ENCODE results near the gene POLR3K. TPM values are rescaled to one million over a fixed set of nuclear protein-coding genes. Genes with fewer than 3 reads are reported as not detected.

Gene POLR3K
- total RNA-seq, 1 experiment from 2014 or later: 53.6 TPM

- TF ChIP-seq CTCF (conservative IDR thresholded peaks at IDR 0.05): no peak
- WGBS (ENCODE audit: extremely low coverage, insufficient read length, low lambda C conversion rate): no CpG with 5 or more reads among the region's 31 CpGs
- H2BK15ac ChIP-seq (ENCODE audit: low read depth, low read length): no peak overlapping the region
- Mint-ChIP-seq H3K4me1 (peaks cover 8 to 14% of the 10 kb centered on the region in 2 experiments), H3K27ac (no peak overlapping the region), H3K36me3 (ENCODE audit: insufficient read depth in 1 of 3, low read depth in 3 of 3) (peaks cover 8 to 41% (median 30%) of the 10 kb centered on the region in 3 experiments), H3K4me3 (no peak overlapping the region), H3K9me3 (no peaks in the 10 kb centered on the region), H3K27me3 (ENCODE audit: low read depth) (no peaks in the 10 kb centered on the region; the same call in 1 of the 2 replicates)
- no peak overlapping the region for H3K23ac ChIP-seq (ENCODE audit: insufficient read length, low read depth, low read length)
- no peaks in the 10 kb centered on the region for H3K79me2 ChIP-seq (ENCODE audit: insufficient read depth, low read length)
- H3K9ac ChIP-seq (ENCODE audit: extremely low read depth, insufficient read length, low read length): no peak overlapping the region
- H3T11ph ChIP-seq (ENCODE audit: low read length): no peak overlapping the region
- no peaks in the 10 kb centered on the region for H3K4me1 ChIP-seq (ENCODE audit: insufficient read depth, low read length)
- H3K27ac ChIP-seq (ENCODE audit: insufficient read length, low read depth, low read length): no peak overlapping the region
- no peak overlapping the region for H3K4me2 ChIP-seq (ENCODE audit: insufficient read depth, insufficient read length, low read length)
- DNase-seq: no peak
- H4K91ac ChIP-seq (ENCODE audit: insufficient read length, low read depth, low read length): no peak overlapping the region
- H2BK120ac ChIP-seq (ENCODE audit: low read depth, low read length, poor library complexity, severe bottlenecking): no peak overlapping the region
- H3K23me2 ChIP-seq (ENCODE audit: insufficient read length, low read depth, low read length, poor library complexity, severe bottlenecking): peaks cover 8% of the 10 kb centered on the region
- H2AFZ ChIP-seq (ENCODE audit: low read length): no peak overlapping the region
- no peaks in the 10 kb centered on the region for H3K27me3 ChIP-seq (ENCODE audit: insufficient read depth, low read length)
- H4K8ac ChIP-seq (replicated peaks; ENCODE audit: insufficient read length, low read depth, low read length): no peak overlapping the region
- H2BK5ac ChIP-seq (ENCODE audit: insufficient read length, low read length): no peak overlapping the region
- H3K9me3 ChIP-seq (ENCODE audit: control insufficient read depth, low read depth, low read length): no peaks in the 10 kb centered on the region
- no peak overlapping the region for H2BK12ac ChIP-seq (ENCODE audit: insufficient read length, low read depth, low read length)
- no peak overlapping the region for H3K18ac ChIP-seq (ENCODE audit: insufficient read length, low read depth, low read length)
- no peak overlapping the region for H3K56ac ChIP-seq (ENCODE audit: insufficient read length, low read depth, low read length)
- H3K79me1 ChIP-seq (ENCODE audit: insufficient read depth, low read depth, low read length, poor library complexity, severe bottlenecking): no peaks in the 10 kb centered on the region
- no peak overlapping the region for H3K4ac ChIP-seq (ENCODE audit: low read depth, low read length)
- no peak overlapping the region for H2AK5ac ChIP-seq (ENCODE audit: insufficient read length, low read length)
- H4K20me1 ChIP-seq (ENCODE audit: control insufficient read depth, insufficient read depth, insufficient read length): peaks cover 6% of the 10 kb centered on the region
- H2BK20ac ChIP-seq (ENCODE audit: low read depth, low read length, poor library complexity, severe bottlenecking): no peak overlapping the region
- no peak overlapping the region; the same call in 1 of the 2 replicates for H3K14ac ChIP-seq (ENCODE audit: insufficient read depth, low read length)
- H4K5ac ChIP-seq (ENCODE audit: insufficient read length, low read depth, low read length): no peak overlapping the region
Observed at GRCh38 chr16:83060-83603, 29.7 kb upstream of the POLR3K start.

Measured in H9 (cell line).